DMS79 (cell line): ENCODE data around the gene CCT3.

Experiments used
- DNase-seq: peaks from one replicate; lab custom pipeline; 2025; lab: John Stamatoyannopoulos, UW

CCT3 gene

DNA sequence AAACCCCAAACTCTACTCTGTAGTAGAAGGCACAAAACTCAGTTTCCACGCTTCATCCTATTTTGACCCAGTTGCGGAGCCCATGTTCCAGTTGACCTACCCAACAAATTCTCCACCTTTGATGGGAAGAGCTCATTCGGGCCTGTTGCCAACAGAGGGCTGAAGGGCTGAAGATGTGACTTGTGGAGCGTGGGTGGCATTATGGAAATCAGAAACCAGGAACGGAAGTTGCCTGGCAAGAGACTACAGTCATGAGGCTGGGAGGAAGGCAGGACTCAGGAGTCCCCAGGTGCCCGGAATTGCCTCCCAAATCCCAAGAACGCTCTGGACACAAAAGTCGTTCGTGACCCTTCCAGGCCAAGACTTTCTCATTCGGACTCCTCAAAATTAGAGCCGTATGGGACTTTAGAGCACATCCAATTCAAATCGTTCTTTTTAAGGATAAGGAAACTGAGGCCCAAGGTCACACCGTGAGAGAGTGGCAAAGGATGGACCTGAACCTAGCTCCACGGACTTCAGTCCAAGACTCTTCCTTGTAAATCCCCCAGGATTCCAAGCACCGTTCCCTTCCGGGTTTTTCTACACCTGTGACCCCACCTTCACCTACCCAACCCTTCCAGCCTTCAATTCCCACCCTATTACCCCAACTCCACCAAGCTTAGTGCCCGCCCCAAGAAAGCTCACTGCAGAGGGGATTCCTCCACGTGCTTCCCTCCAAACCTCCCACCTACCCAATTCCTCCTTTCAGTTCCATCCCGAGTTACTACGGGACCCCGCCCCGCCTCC is 56.2 kb downstream of the CCT3 start:
- peak; percentile 29 for DNase-seq

DNA sequence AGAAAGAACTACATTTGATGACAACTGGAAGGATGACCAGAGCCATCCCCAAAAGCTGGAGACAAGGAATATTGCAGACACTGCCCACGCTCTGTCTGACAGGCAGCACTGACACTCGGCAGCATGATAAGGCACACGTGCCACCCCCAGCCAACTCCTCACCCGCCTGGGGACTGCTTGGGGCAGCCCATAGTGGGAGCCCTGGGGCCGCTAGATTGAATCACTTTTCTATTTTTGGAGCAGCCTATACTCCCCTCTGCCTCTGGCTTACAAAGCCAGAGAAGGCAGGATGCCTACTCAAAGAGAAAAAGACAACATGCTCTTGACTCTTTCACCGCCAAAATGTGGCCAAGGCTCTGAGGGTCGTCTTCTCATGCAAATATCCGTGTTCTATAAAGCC is 56.8 kb downstream of the CCT3 start:
- DNase-seq = no peak

DNA sequence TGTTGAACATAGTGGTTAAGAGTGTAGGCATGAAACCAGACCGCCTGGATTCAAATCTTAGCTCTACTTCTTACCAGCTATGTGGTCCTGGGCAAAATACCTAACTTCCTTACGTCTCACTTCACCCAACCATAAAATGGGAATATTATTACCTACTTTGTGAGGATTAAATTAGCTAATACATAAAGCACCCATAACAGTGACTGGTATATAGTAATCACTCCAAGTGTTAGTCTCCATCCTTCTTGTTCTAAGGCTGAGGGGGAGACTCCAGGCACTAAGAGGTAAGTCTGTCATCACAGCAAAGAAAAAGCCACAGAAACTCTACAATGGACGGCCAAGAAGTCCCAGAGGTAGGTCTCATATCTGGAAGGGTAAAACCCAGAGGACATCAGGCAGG is 58.3 kb downstream of the CCT3 start:
- no peak for DNase-seq

DNA sequence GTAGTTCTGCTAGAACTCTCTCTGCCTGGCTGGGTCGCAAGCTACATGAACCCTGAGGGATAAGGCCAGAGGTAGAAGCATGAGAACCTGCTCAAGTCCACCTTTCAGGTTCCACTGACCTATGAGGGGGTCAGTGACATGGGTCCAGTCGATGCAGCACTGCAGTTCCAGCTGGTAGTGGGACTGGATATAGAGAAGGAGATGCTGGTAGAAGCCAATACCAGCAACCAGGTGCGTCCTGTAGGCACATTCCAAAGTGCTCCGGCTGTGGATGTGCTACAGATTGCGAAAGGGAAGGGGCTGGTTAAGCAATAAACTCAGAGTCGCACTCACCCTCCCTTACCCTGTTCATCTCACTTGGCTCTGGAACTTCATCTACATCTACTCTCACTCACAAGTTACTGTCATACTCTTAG is 61.1 kb downstream of the CCT3 start:
- DNase-seq = no peak

DNA sequence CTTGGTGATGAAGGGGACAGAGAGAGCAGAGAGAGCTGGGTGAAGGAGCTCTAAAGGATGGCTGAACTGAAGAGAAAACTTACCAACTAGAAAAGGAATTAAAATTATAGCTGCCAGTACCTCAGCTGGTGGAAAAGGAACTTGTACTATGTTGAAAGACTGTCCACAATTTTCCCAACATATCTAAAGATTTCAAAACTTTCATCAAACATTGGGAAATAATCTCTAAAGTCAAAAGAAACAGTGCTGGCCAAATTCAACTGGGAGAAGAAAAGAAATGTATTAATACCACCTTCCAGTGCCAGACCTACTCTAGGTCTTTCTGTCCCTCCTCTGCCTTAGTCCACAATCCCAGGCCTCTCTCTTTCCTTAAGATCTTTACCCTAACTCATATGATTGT is 61.6 kb downstream of the CCT3 start:
- DNase-seq = no peak

DNA sequence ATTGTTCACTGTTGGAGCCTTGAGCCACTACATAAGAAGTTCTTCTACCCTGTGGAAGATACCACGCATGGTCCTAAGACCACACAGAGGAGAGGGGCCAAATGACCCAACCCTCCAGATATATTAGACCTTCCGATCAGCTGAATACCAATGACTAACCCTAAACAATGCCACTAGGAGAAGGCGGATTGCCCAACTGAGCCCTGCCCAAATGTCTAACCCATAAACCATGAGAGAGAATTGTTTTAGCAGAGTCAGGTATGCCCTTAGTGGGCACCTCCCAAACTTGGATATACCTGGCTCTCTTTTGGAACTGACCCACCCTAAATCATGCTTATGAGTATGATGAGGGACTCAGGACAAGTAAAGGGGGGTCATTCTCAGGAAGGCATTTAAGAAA is 67.8 kb downstream of the CCT3 start:
- DNase-seq = no peak

DNA sequence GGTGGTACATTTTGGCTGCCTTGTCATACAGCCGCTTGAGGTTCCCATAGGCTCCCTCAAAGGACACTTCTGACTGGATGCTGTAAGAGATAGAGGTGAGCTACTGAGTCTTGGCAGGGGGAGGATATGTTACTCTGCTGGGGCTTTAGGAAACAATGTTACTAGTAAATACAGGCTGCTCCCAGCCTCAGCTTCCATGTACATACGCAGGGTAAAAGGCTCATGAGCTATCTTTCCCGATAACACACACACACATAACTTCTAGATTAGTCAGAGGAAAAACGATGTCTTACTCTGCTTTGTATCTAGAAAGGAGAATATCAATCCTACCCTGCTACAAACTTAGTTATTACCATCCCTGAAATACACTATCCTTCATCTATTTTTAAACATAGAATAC is 69.8 kb downstream of the CCT3 start:
- no peak for DNase-seq

DNA sequence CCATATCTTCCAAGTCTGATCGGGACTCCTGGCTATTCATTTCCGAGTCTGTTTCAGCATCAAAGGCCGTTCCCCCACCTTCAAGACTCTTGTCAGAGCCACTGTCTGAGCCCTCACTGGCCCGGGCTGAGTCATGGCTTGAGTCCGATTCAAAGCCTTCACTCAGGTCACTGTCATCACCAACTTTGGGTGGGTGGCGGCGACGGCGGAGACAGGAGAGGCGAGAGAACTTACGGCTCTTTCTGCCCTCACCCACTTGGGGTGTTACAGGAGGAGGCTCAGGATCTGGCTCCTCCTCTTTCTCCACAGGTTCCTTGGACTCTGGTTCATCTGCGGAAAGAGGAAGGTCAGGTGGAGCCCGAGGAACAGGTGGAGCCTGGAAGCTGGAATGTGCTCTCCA is 72.0 kb downstream of the CCT3 start:
- DNase-seq = no peak

DNA sequence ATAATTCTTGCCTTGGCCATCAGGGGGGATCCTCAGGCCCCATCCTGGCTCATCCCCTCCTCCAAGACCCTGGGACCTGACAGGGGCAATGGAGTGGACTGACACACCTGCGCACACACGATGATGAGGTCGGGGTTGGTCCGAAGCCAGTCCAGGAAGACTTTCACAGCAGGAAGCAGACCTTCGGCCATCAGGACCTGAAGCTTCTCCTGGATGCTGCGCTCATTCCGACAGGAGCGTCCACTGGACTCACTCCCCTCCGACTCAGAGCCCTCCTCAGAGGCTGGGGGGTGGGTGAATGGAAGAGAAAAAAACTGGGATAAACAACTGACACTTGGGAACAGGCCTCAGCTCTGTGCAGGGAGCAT is 74.8 kb downstream of the CCT3 start:
- no peak for DNase-seq

DNA sequence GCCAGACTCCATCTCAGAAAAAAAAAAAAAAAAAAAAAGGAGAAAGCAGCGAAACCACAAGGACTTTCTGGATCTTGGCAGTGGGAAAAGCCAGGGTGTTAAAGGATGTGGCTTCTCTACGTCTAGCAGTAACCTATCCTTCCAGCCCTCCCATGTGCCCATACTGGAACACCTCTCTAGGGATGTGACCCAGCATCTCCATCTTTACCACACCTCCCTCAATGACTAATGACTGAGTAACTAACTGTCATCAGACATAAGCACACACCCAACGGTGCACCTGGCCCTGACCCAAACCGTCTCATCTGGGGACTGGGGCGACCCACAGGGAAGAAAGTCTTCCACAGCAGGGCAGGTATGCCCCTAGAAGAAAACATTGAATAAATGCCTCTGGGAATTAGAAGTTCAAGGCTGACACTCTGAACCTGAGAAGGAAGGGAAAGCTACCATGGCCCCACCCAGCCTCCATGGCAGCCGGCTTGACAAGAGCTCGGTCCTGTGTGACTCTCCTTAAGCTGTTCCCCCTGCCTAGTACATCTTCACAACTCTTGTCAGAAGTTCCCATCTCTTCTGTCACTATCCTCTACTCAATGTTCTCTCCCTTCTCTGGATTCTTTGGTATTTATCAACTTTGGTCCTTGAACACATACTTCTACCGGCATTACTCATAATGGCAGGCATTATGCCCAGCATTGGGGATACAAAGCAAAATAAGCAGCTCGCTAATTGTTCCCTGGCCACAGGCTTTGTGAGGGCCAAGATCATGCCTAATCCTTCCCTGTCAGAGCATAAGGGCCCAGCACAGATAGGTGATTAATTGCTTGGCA is 75.4 kb downstream of the CCT3 start:
- DNase-seq = no peak

DNA sequence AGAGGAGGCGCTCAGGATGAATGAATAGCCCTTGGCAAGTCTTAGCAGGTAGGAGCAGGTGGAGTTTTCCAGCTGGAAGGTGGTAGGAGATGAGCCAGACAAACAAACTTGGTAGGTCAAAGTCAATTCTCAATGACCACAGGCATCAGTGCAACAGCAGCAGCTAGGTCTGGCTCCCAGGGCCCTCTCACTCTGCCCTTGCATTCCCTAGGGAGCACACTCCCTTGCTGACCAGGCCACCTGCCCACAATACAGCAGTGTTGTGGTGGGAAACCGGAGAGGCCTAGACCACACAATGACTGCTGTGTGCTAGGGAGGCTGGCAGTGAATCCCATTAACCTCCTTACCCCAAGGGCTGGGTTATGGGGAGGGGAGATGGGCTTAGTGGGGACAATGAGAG is 77.2 kb downstream of the CCT3 start:
- no peak for DNase-seq

DNA sequence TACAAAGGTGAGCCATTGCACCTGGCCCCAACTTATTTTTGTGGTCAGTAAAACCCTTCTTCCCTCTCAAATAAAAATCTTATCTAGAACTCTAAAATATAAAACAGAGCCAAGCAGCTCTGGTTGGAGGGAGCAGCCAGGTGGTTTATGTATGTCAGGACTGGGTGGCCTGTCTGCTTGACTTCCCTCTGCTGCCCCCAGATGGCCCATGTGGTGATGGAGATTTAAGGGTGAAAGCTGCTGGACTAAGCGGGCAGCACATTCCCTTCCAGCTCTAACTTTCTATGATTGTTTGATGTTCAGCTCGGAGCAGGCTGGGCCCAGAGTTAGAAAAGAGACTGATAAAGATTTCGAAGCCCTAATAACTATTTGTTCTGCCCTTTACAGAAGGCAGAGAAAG is 78.3 kb downstream of the CCT3 start:
- no peak for DNase-seq
